H1 (cell line): ENCODE data around the gene KCNQ1. TPM values are rescaled to one million over a fixed set of nuclear protein-coding genes. Genes with fewer than 3 reads are reported as not detected.

Experiments used
- CTCF ChIA-PET: fragments of 300-600 bp; sonication (Branson Sonifier 250); formaldehyde crosslinking; loops from one replicate; lab custom pipeline; 2021; ENCODE audit not compliant: partially characterized antibody; lab: Charles Lee
- POLR2A ChIA-PET: fragments of 300-600 bp; sonication (Branson Sonifier 250); formaldehyde crosslinking; loops from one replicate; lab custom pipeline; 2021; ENCODE audit warnings: inconsistent platforms; ENCODE audit not compliant: partially characterized antibody; lab: Charles Lee
- DNase-seq, 2 experiments: peaks; one replicate each; pipeline versions ENCODE4 v3.0.0 to v3.0.0-alpha.2; 2010 to 2022; ENCODE audit warnings: low spot score in 2 of 2, low read depth in 1 of 2, mixed read lengths in 1 of 2
- FAIRE-seq: peaks from 2 replicates; lab custom pipeline; 2011; peaks lifted over from hg19 to GRCh38; lab: Jason Lieb, UNC
- H2AFZ ChIP-seq: 2 replicates; pipeline ENCODE4 v1.8.1; 2012; ENCODE audit warnings: low read length, inconsistent platforms
- H2AK5ac ChIP-seq: 2 replicates; pipeline ENCODE4 v1.6.1; 2013; ENCODE audit warnings: low read depth, low read length
- H2BK120ac ChIP-seq: replicated peaks from 2 replicates; pipeline ENCODE3; 2013; ENCODE audit warnings: low read depth, low read length, inconsistent platforms
- H2BK12ac ChIP-seq: 2 replicates; pipeline ENCODE4 v1.6.1; 2013; ENCODE audit warnings: low read depth, low read length
- H2BK15ac ChIP-seq: 2 replicates; pipeline ENCODE4 v1.6.1; 2013; ENCODE audit warnings: low read length
- H2BK20ac ChIP-seq: 2 replicates; pipeline ENCODE4 v1.6.1; 2013; ENCODE audit warnings: low read length
- H2BK5ac ChIP-seq: 2 replicates; pipeline ENCODE4 v1.6.1; 2013; ENCODE audit warnings: low read depth, low read length
- H3K14ac ChIP-seq: 2 replicates; pipeline ENCODE4 v1.6.1; 2013; ENCODE audit warnings: inconsistent platforms; ENCODE audit not compliant: insufficient read length
- H3K18ac ChIP-seq: 2 replicates; pipeline ENCODE4 v1.6.1; 2013; ENCODE audit warnings: low read length; ENCODE audit errors: extremely low read depth
- H3K23ac ChIP-seq: 2 replicates; pipeline ENCODE4 v1.6.1; 2013; ENCODE audit warnings: inconsistent platforms; ENCODE audit not compliant: insufficient read length
- H3K23me2 ChIP-seq: 2 replicates; pipeline ENCODE4 v1.6.1; 2013; ENCODE audit warnings: low read depth, low read length
- H3K27ac ChIP-seq: 2 replicates; pipeline ENCODE4 v1.6.1; 2011; ENCODE audit warnings: low read depth, low read length, inconsistent platforms
- H3K27me3 ChIP-seq, 4 experiments: replicated peaks in 1 of 4; 1 replicate in 1 of 4; 2 replicates in 3 of 4; pipeline versions ENCODE4 v1.6.1 to v1.8.1; 2011 to 2013; ENCODE audit warnings: low read length in 3 of 4, mild to moderate bottlenecking in 3 of 4, inconsistent platforms in 2 of 4, mixed read lengths in 2 of 4, moderate library complexity in 1 of 4; ENCODE audit not compliant: control insufficient read depth in 3 of 4, insufficient read depth in 3 of 4; ENCODE audit errors: extremely low read depth in 1 of 4
- H3K36me3 ChIP-seq, 4 experiments: 2 replicates each; pipeline versions ENCODE4 v1.6.1 to v1.8.1; 2011 to 2013; ENCODE audit warnings: mild to moderate bottlenecking in 4 of 4, low read length in 3 of 4, moderate library complexity in 2 of 4, control low read depth in 1 of 4, inconsistent platforms in 1 of 4; ENCODE audit not compliant: insufficient read depth in 4 of 4, control insufficient read depth in 2 of 4
- H3K4ac ChIP-seq: replicated peaks from 2 replicates; pipeline ENCODE3; 2013; ENCODE audit warnings: low read length, low read depth, mixed read lengths, inconsistent platforms; ENCODE audit not compliant: insufficient read length
- H3K4me1 ChIP-seq, 4 experiments: replicated peaks in 1 of 4; 1 replicate in 1 of 4; 2 replicates in 3 of 4; pipeline versions ENCODE4 v1.6.1 to v1.8.1; 2011 to 2013; ENCODE audit warnings: low read length in 3 of 4, inconsistent platforms in 2 of 4, mixed read lengths in 1 of 4; ENCODE audit not compliant: insufficient read depth in 4 of 4, control insufficient read depth in 3 of 4
- H3K4me2 ChIP-seq, 2 experiments: 2 replicates each; pipeline versions ENCODE4 v1.6.1 to v1.8.1; 2011 to 2013; ENCODE audit warnings: low read depth in 2 of 2, low read length in 2 of 2, control low read depth in 1 of 2, inconsistent platforms in 1 of 2, mild to moderate bottlenecking in 1 of 2; ENCODE audit not compliant: insufficient read depth in 1 of 2
- H3K4me3 ChIP-seq, 4 experiments: fragments of 200-600, 300-600 bp in 1 of 4; sonication (generic), shearing (Covaris generic), sonication (Bioruptor Twin) in 1 of 4; 2 replicates each; pipeline versions ENCODE4 v1.5.1 to v1.8.1; 2011 to 2016; ENCODE audit warnings: low read length in 4 of 4, low read depth in 3 of 4, control low read depth in 2 of 4, inconsistent platforms in 2 of 4, mild to moderate bottlenecking in 2 of 4, mixed read lengths in 1 of 4, moderate library complexity in 1 of 4; ENCODE audit not compliant: insufficient read depth in 2 of 4; ENCODE audit errors: extremely low read depth in 1 of 4
- H3K56ac ChIP-seq: replicated peaks from 2 replicates; pipeline ENCODE3; 2013; ENCODE audit warnings: low read depth, mild to moderate bottlenecking, mixed read lengths, low read length, inconsistent platforms; ENCODE audit not compliant: insufficient read length
- H3K79me1 ChIP-seq: 2 replicates; pipeline ENCODE4 v1.6.1; 2013; ENCODE audit warnings: low read depth, low read length, control low read depth
- H3K79me2 ChIP-seq, 2 experiments: 2 replicates each; pipeline versions ENCODE4 v1.6.1 to v1.8.1; 2012 to 2013; ENCODE audit warnings: low read length in 2 of 2, mild to moderate bottlenecking in 2 of 2, inconsistent platforms in 1 of 2; ENCODE audit not compliant: insufficient read depth in 2 of 2, control insufficient read depth in 1 of 2
- H3K9ac ChIP-seq, 4 experiments: replicated peaks in 1 of 4; 1 replicate in 1 of 4; 2 replicates in 3 of 4; pipeline versions ENCODE4 v1.6.1 to v1.8.1; 2011 to 2013; ENCODE audit warnings: low read depth in 3 of 4, low read length in 3 of 4, control low read depth in 2 of 4, mild to moderate bottlenecking in 2 of 4, moderate library complexity in 2 of 4, inconsistent platforms in 1 of 4; ENCODE audit errors: extremely low read depth in 1 of 4
- H3K9me3 ChIP-seq, 2 experiments: 2 replicates each; pipeline versions ENCODE4 v1.6.1 to v1.8.1; 2012 to 2013; ENCODE audit warnings: mild to moderate bottlenecking in 2 of 2, moderate library complexity in 2 of 2, control low read depth in 1 of 2, inconsistent platforms in 1 of 2, low read depth in 1 of 2, low read length in 1 of 2, mixed read lengths in 1 of 2; ENCODE audit not compliant: insufficient read depth in 2 of 2
- H4K20me1 ChIP-seq, 2 experiments: replicated peaks in 1 of 2; 2 replicates each; pipeline versions ENCODE3 to v1.8.1; 2011 to 2013; ENCODE audit warnings: inconsistent platforms in 2 of 2, low read length in 2 of 2, mild to moderate bottlenecking in 1 of 2; ENCODE audit not compliant: insufficient read depth in 2 of 2, control insufficient read depth in 1 of 2
- H4K5ac ChIP-seq: 2 replicates; pipeline ENCODE4 v1.6.1; 2013; ENCODE audit warnings: low read length, low read depth, mixed read lengths, inconsistent platforms; ENCODE audit not compliant: insufficient read length
- H4K8ac ChIP-seq: 2 replicates; pipeline ENCODE4 v1.8.0; 2013; ENCODE audit warnings: mild to moderate bottlenecking, moderate library complexity, low read length, inconsistent platforms; ENCODE audit not compliant: insufficient read depth; ENCODE audit errors: extremely low read depth
- H4K91ac ChIP-seq: replicated peaks from 2 replicates; pipeline ENCODE3; 2013; ENCODE audit warnings: low read length, mixed read lengths, inconsistent platforms; ENCODE audit not compliant: insufficient read length
- CEBPB ChIP-seq: IDR thresholded peaks from 2 replicates; pipeline ENCODE4 v1.6.1; 2012; ENCODE audit warnings: low read depth, low read length
- JUN ChIP-seq: IDR thresholded peaks from 2 replicates; pipeline ENCODE4 v1.6.1; 2011; ENCODE audit warnings: low read depth, mild to moderate bottlenecking, improper control_type of control experiment, low read length
- TCF12 ChIP-seq: IDR thresholded peaks from 2 replicates; pipeline ENCODE4 v1.6.1; 2011; ENCODE audit warnings: low read depth, mild to moderate bottlenecking, low read length
- WGBS, 2 experiments: shearing (Covaris generic) in 1 of 2; methylation state at CpG; one replicate each; pipeline versions ENCODE4 v1.1.6 to v1.1.7; 2013 to 2015; ENCODE audit warnings: low lambda C conversion rate in 2 of 2, mixed read lengths in 2 of 2, inconsistent platforms in 1 of 2, low coverage in 1 of 2, missing lambda C conversion rate in 1 of 2; ENCODE audit not compliant: insufficient replicate concordance in 2 of 2, insufficient coverage in 1 of 2, insufficient read length in 1 of 2; ENCODE audit errors: extremely low coverage in 1 of 2, missing lambda C conversion rate in 1 of 2; 5-methylcytosine and 5-hydroxymethylcytosine counted together
- polyA plus RNA-seq, 7 experiments: library from polyadenylated mRNA; depleted of rRNA in 3 of 7; stranded (reverse) in 5 of 7; unstranded in 2 of 7; fragments of >200 nt in 5 of 7; fragments of 200-250 nt in 2 of 7; gene quantifications; 1 replicate in 5 of 7; 2 replicates in 1 of 7; 4 replicates in 1 of 7; pipeline versions ENCODE4 v1.2.1 to v1.2.3, GENCODE V29; 2011 to 2013; ENCODE audit warnings: missing spikeins in 2 of 7, mixed read lengths in 2 of 7
- total RNA-seq: library from RNA; stranded (reverse); fragmentation: NEBNext Ultra II Directional; extraction: Animal tissue kit (Norgen Biotek cat#: 25700); gene quantifications from 2 replicates; pipeline ENCODE4 v1.2.1, GENCODE V29; 2021

Gene KCNQ1
- total and polyA plus RNA-seq, 2 of the 8 experiments (the other 6 are each of a cell fraction or from before 2014, with no cell fraction given): 1.9 to 2.0 TPM

DNA sequence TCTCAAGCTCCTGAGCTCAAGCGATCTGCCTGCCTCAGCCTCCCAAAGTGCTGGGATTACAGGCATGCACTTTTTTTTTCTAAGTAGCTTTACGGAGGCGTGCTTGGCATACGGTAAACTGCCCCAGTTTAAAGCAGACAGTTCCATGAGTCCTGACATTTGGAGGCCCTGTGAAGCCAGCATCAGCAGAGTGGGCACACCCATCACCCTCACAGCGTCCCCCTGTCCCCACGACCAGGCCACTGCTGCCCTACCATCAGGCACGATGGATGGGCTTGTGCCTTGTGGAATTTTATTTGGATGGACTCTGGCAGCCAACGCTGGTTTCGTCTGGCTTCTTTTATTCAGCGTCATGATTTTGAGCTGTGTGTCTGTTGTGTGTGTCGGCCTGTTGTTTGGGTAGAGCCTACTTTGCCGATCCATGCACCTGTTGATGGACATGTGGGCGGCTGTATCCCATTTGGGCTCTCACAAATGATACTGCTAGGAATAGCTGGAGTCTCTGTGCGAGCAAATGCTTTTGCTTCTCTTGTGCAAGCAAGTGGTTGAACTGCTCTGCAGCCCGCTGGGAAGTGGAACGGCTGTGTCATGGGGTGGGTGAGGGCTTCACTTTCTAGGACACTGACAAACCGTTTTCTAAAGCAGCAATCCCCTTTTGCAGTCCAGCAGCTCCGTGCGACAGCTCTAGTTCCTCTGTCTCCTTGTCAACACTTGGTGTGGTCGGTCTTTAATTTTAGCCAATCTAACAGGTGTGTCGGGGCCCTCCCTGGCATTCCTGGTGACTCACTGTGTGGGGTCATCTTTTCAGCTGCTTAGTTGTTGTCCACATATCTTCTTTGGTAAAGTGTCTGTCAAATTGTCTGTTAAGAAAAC is 23.8 kb downstream of the KCNQ1 start:
- H3K9me3 ChIP-seq: no peaks in the 10 kb centered on the region
- H3K4ac ChIP-seq: no peak overlapping the region
- H2BK12ac ChIP-seq: no peak overlapping the region
- no peak overlapping the region for H2BK15ac ChIP-seq
- no peak overlapping the region for H3K14ac ChIP-seq
- no peaks in the 10 kb centered on the region for H3K4me1 ChIP-seq
- H3K79me1 ChIP-seq: no peaks in the 10 kb centered on the region
- no peak overlapping the region for H4K8ac ChIP-seq
- no peaks in the 10 kb centered on the region for H3K36me3 ChIP-seq
- H3K79me2 ChIP-seq: no peaks in the 10 kb centered on the region
- H3K18ac ChIP-seq: no peak overlapping the region
- no peak overlapping the region for H3K23ac ChIP-seq
- no peak for TF ChIP-seq TCF12
- TF ChIP-seq CEBPB: no peak
- TF ChIP-seq JUN: no peak
- H4K91ac ChIP-seq: no peak overlapping the region
- H3K27me3 ChIP-seq: peaks cover 0 to 30% (median 14%) of the 10 kb centered on the region in 4 experiments; a peak in 6 of 7 replicates
- H3K27ac ChIP-seq: no peak overlapping the region
- no peak overlapping the region for H3K4me3 ChIP-seq
- H3K56ac ChIP-seq: no peak overlapping the region
- no peak overlapping the region for H3K9ac ChIP-seq
- DNase-seq: no peak
- CTCF ChIA-PET: interaction anchor here (0.6 to 3.3 kb wide), 6 partner anchors 11 to 424 kb away, joined by 3 to 14 read pairs (median 4); no protein-coding TSS in a partner anchor
- POLR2A ChIA-PET: no interaction called here
- no peak overlapping the region for H2BK5ac ChIP-seq
- WGBS, 2 experiments: 92% methylated on average over 21 of the region's 21 CpGs; no CpG with 5 or more reads in 1 of the 2 experiments
- no peak overlapping the region for H2AK5ac ChIP-seq
- H4K5ac ChIP-seq: no peak overlapping the region
- FAIRE-seq: no peak
- no peak overlapping the region for H2AFZ ChIP-seq
- no peak overlapping the region for H2BK20ac ChIP-seq
- H3K23me2 ChIP-seq: no peaks in the 10 kb centered on the region; the same call in 1 of the 2 replicates
- H4K20me1 ChIP-seq: peaks cover 0 to 9% of the 10 kb centered on the region in 2 experiments
- H3K4me2 ChIP-seq: no peak overlapping the region
- H2BK120ac ChIP-seq: no peak overlapping the region
